ENCODE measurements around the gene DERA.
"Not testable (repeated sequence)": the region's sequence is repeated elsewhere in the genome, so short reads cannot be mapped to it uniquely, and the experiment has no call there.

DERA gene

DNA sequence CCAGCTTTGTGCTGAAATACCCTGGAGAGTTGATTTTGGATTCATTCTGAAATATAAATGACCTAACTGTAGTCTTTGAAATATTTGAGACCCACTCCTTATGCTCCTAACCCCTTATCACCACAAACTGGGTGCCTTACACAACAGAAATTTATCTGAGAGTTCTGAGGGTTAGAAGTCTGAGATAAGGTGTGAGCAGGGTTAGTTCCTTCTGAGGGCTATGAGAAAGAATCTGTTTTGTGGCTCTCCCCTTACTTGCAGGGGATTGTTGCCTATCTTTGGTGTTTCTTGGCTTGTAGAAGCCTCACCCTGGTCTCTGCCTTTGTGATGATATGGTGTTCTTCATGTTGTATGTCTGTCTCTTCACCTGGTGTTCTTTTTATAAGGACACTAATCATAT lies 91.7 kb downstream of the DERA start:
- Mint-ChIP-seq H3K27me3 (no peaks in the 10 kb centered on the region), H3K4me1 (no peaks in the 10 kb centered on the region), H3K27ac (ENCODE audit: low read depth) (no peak overlapping the region), H3K36me3 (ENCODE audit: insufficient read depth) (peaks cover 2% of the 10 kb centered on the region), H3K4me3 (no peak overlapping the region), H3K9me3 (no peaks in the 10 kb centered on the region)
- no peak for DNase-seq (ENCODE audit: low spot score in 2 of 2)
- no peak for ATAC-seq (replicated peaks; ENCODE audit: extremely low read depth, poor library complexity, severe bottlenecking)

DNA sequence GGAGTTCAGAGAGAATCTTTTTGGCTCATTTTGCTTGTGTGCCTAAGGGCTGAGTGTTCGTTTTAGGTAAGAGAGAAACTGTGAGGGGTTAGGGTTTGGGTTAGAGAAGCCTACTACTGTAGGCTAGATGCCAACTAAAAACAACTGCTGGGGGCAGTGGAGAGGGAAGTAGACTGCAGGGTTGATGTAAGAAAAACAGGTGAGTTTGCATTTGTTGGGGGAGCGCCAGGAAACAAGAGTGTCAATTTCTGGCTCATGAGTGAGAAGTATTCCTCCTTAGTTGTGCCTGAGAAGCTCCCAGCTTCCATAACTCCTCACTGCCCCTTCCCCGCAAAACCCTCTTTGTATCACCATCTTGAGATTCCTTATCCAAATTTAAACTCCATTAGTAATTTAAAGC lies 92.3 kb downstream of the DERA start:
- ATAC-seq (replicated peaks; ENCODE audit: extremely low read depth, poor library complexity, severe bottlenecking) (no peak), DNase-seq (ENCODE audit: low spot score in 2 of 2) (no peak)
- no peak overlapping the region for H3K27ac Mint-ChIP-seq (ENCODE audit: low read depth)
- peaks cover 2% of the 10 kb centered on the region for H3K36me3 Mint-ChIP-seq (ENCODE audit: insufficient read depth)
- H3K4me3 Mint-ChIP-seq = no peak overlapping the region
- H3K27me3 Mint-ChIP-seq = no peaks in the 10 kb centered on the region
- no peaks in the 10 kb centered on the region for H3K9me3 Mint-ChIP-seq
- H3K4me1 Mint-ChIP-seq = no peaks in the 10 kb centered on the region

DNA sequence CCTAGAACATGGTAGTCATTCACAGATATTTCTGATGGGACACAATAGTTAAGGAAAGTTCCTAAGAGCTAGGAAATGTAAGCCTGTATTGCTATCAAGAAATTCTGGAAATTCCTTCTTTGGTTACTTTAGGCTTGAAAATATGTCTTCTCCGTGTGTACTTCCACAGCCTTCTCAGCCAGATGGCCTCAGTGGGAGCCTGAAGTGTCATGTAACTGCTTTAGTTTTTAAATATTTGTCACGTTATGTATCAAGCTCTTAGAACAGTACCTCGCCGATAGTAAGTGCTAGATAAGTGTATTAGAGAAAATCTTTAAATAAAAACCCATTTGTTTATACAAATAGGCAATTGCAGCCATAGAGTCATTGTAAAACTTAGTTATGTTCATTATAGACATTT lies 95.6 kb downstream of the DERA start:
- ATAC-seq (replicated peaks; ENCODE audit: extremely low read depth, poor library complexity, severe bottlenecking) = no peak
- no peak for DNase-seq (ENCODE audit: low spot score in 2 of 2)
- Mint-ChIP-seq H3K9me3 (no peaks in the 10 kb centered on the region), H3K4me1 (no peaks in the 10 kb centered on the region), H3K27me3 (no peaks in the 10 kb centered on the region), H3K4me3 (no peak overlapping the region), H3K36me3 (ENCODE audit: insufficient read depth) (peaks cover 2% of the 10 kb centered on the region), H3K27ac (ENCODE audit: low read depth) (no peak overlapping the region)

DNA sequence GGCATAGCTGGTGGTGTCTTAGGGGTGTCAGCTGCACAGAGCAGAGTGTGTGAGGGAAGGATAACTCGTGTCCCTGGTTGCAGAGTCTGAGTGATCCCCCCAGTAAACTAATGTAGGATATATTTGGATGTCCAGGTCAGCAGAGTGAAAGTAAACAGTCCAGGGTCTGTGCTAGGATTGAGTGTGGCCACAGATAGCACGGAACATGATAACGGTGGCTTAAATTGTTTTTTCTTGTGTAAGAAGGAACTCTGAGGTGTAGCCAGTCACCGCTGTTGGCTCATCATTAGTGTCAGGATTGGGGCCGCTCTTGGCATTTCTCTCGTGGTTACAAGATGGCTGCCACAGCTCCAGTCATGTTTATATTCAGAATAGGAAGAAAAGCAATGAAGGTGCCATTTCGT lies 97.3 kb downstream of the DERA start:
- H3K4me1 Mint-ChIP-seq = no peaks in the 10 kb centered on the region
- peaks cover 2% of the 10 kb centered on the region for H3K36me3 Mint-ChIP-seq (ENCODE audit: insufficient read depth)
- H3K9me3 Mint-ChIP-seq = peaks cover 2% of the 10 kb centered on the region
- H3K27me3 Mint-ChIP-seq = no peaks in the 10 kb centered on the region
- no peak overlapping the region for H3K4me3 Mint-ChIP-seq
- ATAC-seq (replicated peaks; ENCODE audit: extremely low read depth, poor library complexity, severe bottlenecking) = no peak
- DNase-seq (ENCODE audit: low spot score in 2 of 2) = no peak
- no peak overlapping the region for H3K27ac Mint-ChIP-seq (ENCODE audit: low read depth)

DNA sequence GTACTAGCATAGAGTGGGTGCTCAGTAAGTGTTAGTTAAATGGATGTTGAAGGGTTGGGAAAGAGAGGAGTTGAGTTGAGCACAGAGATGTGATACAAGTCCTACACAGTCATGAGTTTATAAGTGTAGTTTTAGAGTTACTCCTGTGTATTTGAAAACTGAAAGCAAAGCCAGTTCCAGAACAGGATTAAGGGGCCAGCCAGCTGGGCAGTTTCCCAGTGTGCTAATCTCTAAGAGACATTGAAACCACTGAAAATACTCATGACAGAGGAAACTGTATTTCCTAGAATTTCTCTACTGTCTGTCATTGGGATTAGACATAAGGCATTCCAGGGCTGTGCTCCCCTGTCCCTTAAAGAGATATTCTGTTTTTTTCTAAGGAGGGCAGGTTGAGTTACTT lies 101.0 kb downstream of the DERA start:
- Mint-ChIP-seq H3K27ac (ENCODE audit: low read depth) (no peak overlapping the region), H3K4me3 (no peak overlapping the region), H3K9me3 (peaks cover 7% of the 10 kb centered on the region), H3K4me1 (no peaks in the 10 kb centered on the region), H3K27me3 (no peaks in the 10 kb centered on the region), H3K36me3 (ENCODE audit: insufficient read depth) (no peaks in the 10 kb centered on the region)
- ATAC-seq (replicated peaks; ENCODE audit: extremely low read depth, poor library complexity, severe bottlenecking) = no peak
- DNase-seq (ENCODE audit: low spot score in 2 of 2) = no peak

DNA sequence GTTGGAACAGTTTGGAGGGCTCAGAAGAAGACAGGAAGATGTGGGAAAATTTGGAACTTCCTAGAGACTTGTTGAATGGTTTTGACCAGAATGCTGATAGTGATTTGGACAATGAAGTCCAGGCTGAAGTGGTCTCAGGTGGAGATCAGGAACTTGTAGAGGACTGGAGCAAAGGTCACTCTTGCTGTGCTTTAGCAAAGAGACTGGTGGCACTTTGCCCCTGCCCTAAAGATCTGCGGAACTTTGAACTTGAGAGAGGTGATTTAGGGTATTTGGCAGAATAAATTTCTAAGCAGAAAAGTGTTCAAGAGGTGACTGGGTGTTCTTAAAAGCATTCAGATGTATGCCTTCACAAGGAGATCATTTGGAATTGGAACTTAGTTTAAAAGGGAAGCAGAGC lies 102.6 kb downstream of the DERA start:
- not testable (repeated sequence) for H3K27me3 Mint-ChIP-seq; H3K36me3 Mint-ChIP-seq (ENCODE audit: insufficient read depth)

DNA sequence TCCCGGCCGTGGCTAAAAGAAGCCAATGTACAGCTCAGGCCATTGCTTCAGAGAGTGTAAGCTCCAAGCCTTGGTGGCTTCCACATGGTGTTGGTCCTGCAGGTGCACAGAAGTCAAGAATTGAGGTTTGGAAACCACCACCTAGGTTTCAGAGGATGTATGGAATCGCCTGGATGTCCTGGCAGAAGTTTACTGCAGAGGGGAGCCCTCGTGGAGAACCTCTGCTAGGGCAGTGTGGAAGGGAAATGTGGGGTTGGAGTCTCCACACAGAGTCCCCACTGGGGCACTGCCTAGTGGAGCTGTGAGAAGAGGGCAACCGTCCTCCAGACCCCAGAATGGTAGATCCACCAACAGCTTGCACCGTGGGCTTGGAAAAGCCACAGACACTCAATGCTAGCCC lies 103.3 kb downstream of the DERA start:
- H3K4me3 Mint-ChIP-seq; ATAC-seq (replicated peaks; ENCODE audit: extremely low read depth, poor library complexity, severe bottlenecking); DNase-seq (ENCODE audit: low spot score in 2 of 2); H3K36me3 Mint-ChIP-seq (ENCODE audit: insufficient read depth); H3K27me3 Mint-ChIP-seq; H3K9me3 Mint-ChIP-seq; H3K27ac Mint-ChIP-seq (ENCODE audit: low read depth); H3K4me1 Mint-ChIP-seq: not testable (repeated sequence)

More for the DNA sequence above, 102.6 kb downstream of the DERA start:
- H3K4me3 Mint-ChIP-seq; DNase-seq (ENCODE audit: low spot score in 2 of 2); H3K9me3 Mint-ChIP-seq; H3K4me1 Mint-ChIP-seq; H3K27ac Mint-ChIP-seq (ENCODE audit: low read depth); ATAC-seq (replicated peaks; ENCODE audit: extremely low read depth, poor library complexity, severe bottlenecking): not testable (repeated sequence)

DNA sequence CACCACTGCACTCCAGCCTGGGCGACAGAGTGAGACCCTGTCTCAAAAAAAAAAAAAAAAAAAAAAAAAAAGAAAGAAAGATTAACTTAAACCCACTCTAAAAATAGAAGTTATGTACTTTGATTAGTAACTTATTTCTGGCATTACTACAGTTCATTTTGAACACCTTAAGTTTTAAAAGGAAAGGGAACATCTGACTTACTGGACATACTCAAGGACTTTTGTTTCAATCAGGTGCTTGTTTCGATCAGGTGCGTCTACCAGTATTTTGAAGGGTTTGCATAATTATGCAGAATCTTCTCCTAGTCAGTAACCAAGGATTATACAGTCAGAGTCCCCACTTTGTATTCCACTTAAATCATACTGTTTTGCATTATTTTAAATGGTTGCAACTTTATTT lies 105.6 kb downstream of the DERA start:
- H3K9me3 Mint-ChIP-seq = peaks cover 20% of the 10 kb centered on the region
- no peaks in the 10 kb centered on the region for H3K36me3 Mint-ChIP-seq (ENCODE audit: insufficient read depth)
- ATAC-seq (replicated peaks; ENCODE audit: extremely low read depth, poor library complexity, severe bottlenecking) = no peak
- no peak overlapping the region for H3K4me3 Mint-ChIP-seq
- H3K27ac Mint-ChIP-seq (ENCODE audit: low read depth) = no peak overlapping the region
- DNase-seq (ENCODE audit: low spot score in 2 of 2) = no peak
- H3K4me1 Mint-ChIP-seq = peaks cover 7% of the 10 kb centered on the region
- H3K27me3 Mint-ChIP-seq = no peaks in the 10 kb centered on the region

DNA sequence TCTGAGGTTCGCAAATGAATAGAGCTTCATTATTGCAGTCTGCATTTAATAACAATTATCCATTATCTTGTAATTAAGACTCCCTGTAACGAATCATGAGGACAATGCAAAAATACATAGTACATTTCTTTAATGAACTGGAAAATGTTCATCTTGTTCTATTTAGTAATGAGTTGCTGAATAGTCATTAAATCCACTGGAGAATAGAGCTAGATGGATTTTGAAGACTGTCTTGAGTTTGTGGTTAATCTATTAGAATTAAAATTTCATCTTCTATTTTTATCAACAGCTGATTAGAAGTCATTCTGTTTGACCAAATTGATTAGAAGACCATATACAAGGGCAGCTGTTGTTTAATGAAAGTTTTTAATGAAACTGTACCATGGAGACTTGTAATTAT lies 107.2 kb downstream of the DERA start:
- H3K36me3 Mint-ChIP-seq (ENCODE audit: insufficient read depth) = no peaks in the 10 kb centered on the region

DNA sequence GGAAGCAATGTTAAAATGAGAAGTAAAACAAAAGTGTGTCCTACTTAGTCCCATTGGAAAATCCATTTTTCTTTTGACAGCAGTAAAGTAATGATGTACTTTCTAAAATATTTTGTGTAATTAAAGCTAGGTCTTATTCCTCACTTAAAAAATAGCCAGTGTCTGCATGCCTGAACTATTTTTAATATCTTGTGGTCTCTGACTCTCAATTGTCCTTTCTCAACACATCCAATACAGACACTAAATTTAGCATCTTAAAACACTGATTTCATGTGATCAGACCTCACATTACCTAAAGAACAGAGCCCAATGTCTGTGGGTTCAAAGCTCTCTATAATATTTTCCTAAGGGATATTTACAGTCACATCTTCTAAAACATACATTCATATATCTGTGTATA lies 108.0 kb downstream of the DERA start:
- Mint-ChIP-seq H3K36me3 (ENCODE audit: insufficient read depth) (no peaks in the 10 kb centered on the region), H3K27ac (ENCODE audit: low read depth) (no peak overlapping the region)

More for the DNA sequence above, 107.2 kb downstream of the DERA start:
- no peak for ATAC-seq (replicated peaks; ENCODE audit: extremely low read depth, poor library complexity, severe bottlenecking)
- Mint-ChIP-seq H3K4me1 (peaks cover 7% of the 10 kb centered on the region), H3K9me3 (peaks cover 19% of the 10 kb centered on the region), H3K4me3 (no peak overlapping the region), H3K27me3 (no peaks in the 10 kb centered on the region), H3K27ac (ENCODE audit: low read depth) (no peak overlapping the region)
- no peak for DNase-seq (ENCODE audit: low spot score in 2 of 2)

DNA sequence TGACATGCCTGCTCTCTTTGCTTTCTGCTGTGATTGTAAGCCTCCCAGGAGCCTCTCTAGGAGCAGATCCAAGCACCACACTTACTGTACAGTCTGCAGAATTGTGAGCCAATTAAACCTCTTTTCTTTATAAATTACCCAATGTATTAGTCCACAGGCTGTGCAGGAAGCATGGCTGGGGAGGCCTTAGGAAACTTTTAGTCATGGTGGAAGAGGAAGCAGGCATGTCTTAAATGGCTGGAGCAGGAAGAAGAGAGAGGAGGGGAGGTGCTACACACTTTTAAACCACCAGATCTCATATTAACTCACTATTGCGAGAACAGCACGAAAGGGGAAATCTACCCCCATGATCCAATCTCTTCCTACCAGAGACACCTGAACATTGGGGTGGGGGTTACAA lies 108.9 kb downstream of the DERA start:
- DNase-seq (ENCODE audit: low spot score in 2 of 2) = no peak
- Mint-ChIP-seq H3K27ac (ENCODE audit: low read depth) (no peak overlapping the region), H3K27me3 (no peaks in the 10 kb centered on the region), H3K4me1 (peaks cover 7% of the 10 kb centered on the region), H3K36me3 (ENCODE audit: insufficient read depth) (no peaks in the 10 kb centered on the region), H3K4me3 (no peak overlapping the region), H3K9me3 (peaks cover 12% of the 10 kb centered on the region)
- no peak for ATAC-seq (replicated peaks; ENCODE audit: extremely low read depth, poor library complexity, severe bottlenecking)

More for the DNA sequence above, 108.0 kb downstream of the DERA start:
- ATAC-seq (replicated peaks; ENCODE audit: extremely low read depth, poor library complexity, severe bottlenecking) (no peak), DNase-seq (ENCODE audit: low spot score in 2 of 2) (no peak)
- Mint-ChIP-seq H3K27me3 (no peaks in the 10 kb centered on the region), H3K4me3 (no peak overlapping the region), H3K4me1 (peaks cover 7% of the 10 kb centered on the region), H3K9me3 (peaks cover 12% of the 10 kb centered on the region)

DNA sequence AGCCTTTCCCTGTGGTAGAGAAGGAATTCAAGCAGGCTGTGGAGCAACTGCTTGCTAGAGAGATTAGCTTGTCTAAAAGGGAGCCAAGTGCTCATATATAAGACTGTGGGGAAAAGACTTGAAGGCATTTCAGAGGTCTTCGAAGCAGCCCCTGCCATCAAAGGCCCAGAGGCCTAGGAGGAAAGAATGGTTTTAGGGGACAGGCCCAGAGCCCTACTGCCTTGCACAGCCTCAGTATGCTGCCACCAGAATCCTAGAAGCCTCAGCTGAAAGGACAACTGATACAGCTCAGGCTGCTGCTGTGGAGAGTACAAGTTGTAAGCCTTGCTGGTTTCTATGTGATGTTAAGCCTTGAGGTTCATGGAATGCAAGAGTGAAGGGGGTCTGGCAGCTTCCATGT lies 109.9 kb downstream of the DERA start:
- H3K27ac Mint-ChIP-seq (ENCODE audit: low read depth) = no peak overlapping the region
- H3K9me3 Mint-ChIP-seq = peaks cover 12% of the 10 kb centered on the region
- no peaks in the 10 kb centered on the region for H3K27me3 Mint-ChIP-seq
- H3K4me1 Mint-ChIP-seq = peaks cover 7% of the 10 kb centered on the region
- no peak for DNase-seq (ENCODE audit: low spot score in 2 of 2)
- no peaks in the 10 kb centered on the region for H3K36me3 Mint-ChIP-seq (ENCODE audit: insufficient read depth)
- H3K4me3 Mint-ChIP-seq = no peak overlapping the region
- ATAC-seq (replicated peaks; ENCODE audit: extremely low read depth, poor library complexity, severe bottlenecking) = no peak

DNA sequence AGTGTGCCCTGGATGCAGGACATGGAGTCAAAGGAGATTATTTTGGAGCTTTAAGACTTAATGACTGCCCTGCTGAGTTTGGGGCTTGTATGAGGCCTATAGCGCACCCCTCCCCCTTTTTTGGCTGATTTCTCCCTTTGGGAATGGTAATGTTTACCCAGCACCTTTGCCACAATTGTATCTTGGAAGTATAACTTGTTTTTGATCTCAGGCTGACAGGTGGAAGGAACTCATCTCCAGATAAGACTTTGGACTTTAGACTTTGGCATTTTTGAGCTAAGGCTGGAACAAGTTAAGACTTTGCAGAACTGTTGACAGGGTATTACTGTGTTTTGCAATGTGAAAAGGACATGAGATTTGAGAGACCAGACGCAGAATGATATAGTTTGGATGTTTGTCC lies 110.5 kb downstream of the DERA start:
- Mint-ChIP-seq H3K9me3 (peaks cover 12% of the 10 kb centered on the region), H3K27me3 (no peaks in the 10 kb centered on the region), H3K4me3 (no peak overlapping the region), H3K4me1 (peaks cover 7% of the 10 kb centered on the region), H3K36me3 (ENCODE audit: insufficient read depth) (no peaks in the 10 kb centered on the region), H3K27ac (ENCODE audit: low read depth) (no peak overlapping the region)
- DNase-seq (ENCODE audit: low spot score in 2 of 2) (no peak), ATAC-seq (replicated peaks; ENCODE audit: extremely low read depth, poor library complexity, severe bottlenecking) (no peak)

DNA sequence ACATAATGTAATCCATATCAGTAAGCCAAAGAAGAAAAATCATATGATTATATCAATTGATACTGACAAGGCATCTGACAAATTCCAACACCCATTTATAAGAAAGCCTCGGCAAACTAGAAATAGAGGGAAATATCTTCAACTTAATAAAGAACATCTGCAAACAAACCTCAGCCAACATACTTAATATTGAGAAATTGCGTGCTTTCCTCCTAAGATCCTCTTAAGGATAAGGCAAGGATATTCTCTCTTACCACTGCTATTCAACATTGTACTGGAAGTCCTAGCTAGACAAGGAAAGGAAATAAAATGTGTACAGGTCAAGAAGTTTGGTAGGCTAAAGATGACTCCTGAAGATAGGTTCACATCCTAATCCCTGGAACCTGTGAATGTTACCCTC lies 115.9 kb downstream of the DERA start:
- H3K4me1 Mint-ChIP-seq = no peaks in the 10 kb centered on the region
- H3K27me3 Mint-ChIP-seq = no peaks in the 10 kb centered on the region
- peaks cover 1% of the 10 kb centered on the region for H3K36me3 Mint-ChIP-seq (ENCODE audit: insufficient read depth)
- no peak overlapping the region for H3K27ac Mint-ChIP-seq (ENCODE audit: low read depth)
- H3K4me3 Mint-ChIP-seq = no peak overlapping the region
- ATAC-seq (replicated peaks; ENCODE audit: extremely low read depth, poor library complexity, severe bottlenecking) = no peak
- H3K9me3 Mint-ChIP-seq = no peaks in the 10 kb centered on the region
- DNase-seq (ENCODE audit: low spot score in 2 of 2) = no peak

All from central memory CD8-positive, alpha-beta T cell (primary cell).